HepG2 (cell line): ENCODE measurements around the gene GCNT2. TPM values are rescaled to one million over a fixed set of nuclear protein-coding genes. Genes with fewer than 3 reads are reported as not detected.

Source experiments
- CBX5 ChIP-seq: sonication (generic); formaldehyde crosslinking; IDR thresholded peaks from 2 replicates; pipeline ENCODE4 v1.4.0; 2020; ENCODE audit warnings: missing genetic modification reagents, borderline replicate concordance
- CEBPG ChIP-seq: IDR thresholded peaks from 2 replicates; pipeline ENCODE4 v1.6.1; 2016
- CENPX ChIP-seq: sonication (generic); formaldehyde crosslinking; IDR thresholded peaks from 2 replicates; pipeline ENCODE4 v1.9.0; 2021; ENCODE audit warnings: mild to moderate bottlenecking, missing genetic modification reagents, moderate library complexity
- ETV6 ChIP-seq: sonication (generic); formaldehyde crosslinking; conservative IDR thresholded peaks from 2 replicates; pipeline ENCODE4 v1.4.0; 2020; ENCODE audit warnings: missing genetic modification reagents
- GABPB1 ChIP-seq: IDR thresholded peaks from 2 replicates; pipeline ENCODE4 v1.6.1; 2016; ENCODE audit warnings: mild to moderate bottlenecking, missing genetic modification reagents, moderate library complexity, missing compliant biosample characterization
- GPBP1L1 ChIP-seq: sonication (generic); formaldehyde crosslinking; IDR thresholded peaks from 2 replicates; pipeline ENCODE4 v1.5.0; 2020; ENCODE audit warnings: mild to moderate bottlenecking, missing genetic modification reagents
- HOXA3 ChIP-seq: sonication (generic); formaldehyde crosslinking; IDR thresholded peaks from 2 replicates; pipeline ENCODE4 v1.5.0; 2020; ENCODE audit warnings: missing genetic modification reagents
- JUNB ChIP-seq: sonication (generic); formaldehyde crosslinking; IDR thresholded peaks from 2 replicates; pipeline ENCODE4 v1.8.0; 2022; ENCODE audit warnings: missing genetic modification reagents, mild to moderate bottlenecking, borderline replicate concordance
- MAFF ChIP-seq: IDR thresholded peaks from 2 replicates; pipeline ENCODE4 v1.6.1; 2011; ENCODE audit warnings: low read depth, low read length, improper control_type of control experiment
- NCOR1 ChIP-seq: fragments of 200-600 bp; sonication (generic); IDR thresholded peaks from 2 replicates; pipeline ENCODE4 v1.7.0; 2017; ENCODE audit warnings: antibody characterized with exemption, low read length, borderline replicate concordance
- NFIC ChIP-seq: IDR thresholded peaks from 2 replicates; pipeline ENCODE4 v1.6.1; 2012; ENCODE audit warnings: mild to moderate bottlenecking, low read length, inconsistent platforms
- PLRG1 ChIP-seq: fragments of 450-650 bp; conservative IDR thresholded peaks from 2 replicates; pipeline ENCODE4 v1.6.1; 2016
- TBP ChIP-seq: sonication (generic); formaldehyde crosslinking; IDR thresholded peaks from 2 replicates; pipeline ENCODE4 v1.5.0; 2020; ENCODE audit warnings: missing genetic modification reagents
- THYN1 ChIP-seq: sonication (generic); formaldehyde crosslinking; IDR thresholded peaks from 2 replicates; pipeline ENCODE4 v1.8.1; 2023; ENCODE audit warnings: low read depth, mild to moderate bottlenecking, moderate library complexity, missing genetic modification reagents, borderline replicate concordance
- USF2 ChIP-seq, 2 experiments: sonication (generic) in 1 of 2; formaldehyde crosslinking in 1 of 2; IDR thresholded peaks; 2 replicates each; pipeline versions ENCODE4 v1.5.1 to v1.6.1; 2011 to 2020; ENCODE audit warnings: borderline replicate concordance in 1 of 2, low read depth in 1 of 2, low read length in 1 of 2, mild to moderate bottlenecking in 1 of 2, missing genetic modification reagents in 1 of 2, moderate library complexity in 1 of 2
- WIZ ChIP-seq: sonication (generic); formaldehyde crosslinking; IDR thresholded peaks from 2 replicates; pipeline ENCODE4 v1.5.1; 2020; ENCODE audit warnings: mild to moderate bottlenecking, missing genetic modification reagents
- ZKSCAN8 ChIP-seq: IDR thresholded peaks from 2 replicates; pipeline ENCODE4 v1.6.1; 2016; ENCODE audit warnings: borderline replicate concordance, missing genetic modification reagents, missing compliant biosample characterization
- ZNF256 ChIP-seq: sonication (generic); formaldehyde crosslinking; conservative IDR thresholded peaks from 2 replicates; pipeline ENCODE4 v1.4.0; 2020; ENCODE audit warnings: missing genetic modification reagents
- ZNF383 ChIP-seq: sonication (generic); formaldehyde crosslinking; IDR thresholded peaks from 2 replicates; pipeline ENCODE4 v1.4.0; 2020; ENCODE audit warnings: missing genetic modification reagents, mild to moderate bottlenecking, borderline replicate concordance
- ZNF496 ChIP-seq: sonication (generic); formaldehyde crosslinking; IDR thresholded peaks from 2 replicates; pipeline ENCODE4 v1.8.1; 2023; ENCODE audit warnings: mild to moderate bottlenecking, moderate library complexity, missing genetic modification reagents; ENCODE audit not compliant: insufficient replicate concordance
- polyA plus RNA-seq, 8 experiments: library from polyadenylated mRNA; depleted of rRNA in 3 of 8; stranded (reverse) in 7 of 8; unstranded in 1 of 8; fragments of >200 nt; fragmentation: Illumina TruSeq in 4 of 8; extraction: Trizol in 4 of 8; gene quantifications; 2 replicates each; pipeline versions ENCODE4 v1.2.1 to v1.2.3, GENCODE V29; 2011 to 2016; ENCODE audit warnings: low read depth in 4 of 8, missing spikeins in 1 of 8, mixed read lengths in 1 of 8; ENCODE audit not compliant: insufficient read depth in 1 of 8
- total RNA-seq, 5 experiments: library from RNA; depleted of rRNA; stranded (reverse); fragments of >200 nt; fragmentation: Illumina TruSeq; extraction: Trizol; gene quantifications; 2 replicates each; pipeline ENCODE4 v1.2.3, GENCODE V29; 2016; ENCODE audit warnings: low read depth in 1 of 5
- TF ChIP-seq, protein P1 (sequence below): sonication (generic); formaldehyde crosslinking; IDR thresholded peaks from 2 replicates; pipeline ENCODE4 v1.4.0; 2020; ENCODE audit warnings: missing genetic modification reagents
- TF ChIP-seq, protein P2 (sequence below): sonication (generic); formaldehyde crosslinking; conservative IDR thresholded peaks from 2 replicates; pipeline ENCODE4 v1.8.0; 2022; ENCODE audit warnings: low read depth, missing genetic modification reagents

GCNT2 gene
- total and polyA plus RNA-seq, 2 of the 13 experiments (the other 11 are each of a cell fraction or from before 2014, with no cell fraction given), result 11.8 to 31.9 TPM

GRCh38 chr6:10505529-10505928 lies 15.6 kb upstream of the GCNT2 start (continued):
- no peak for TF ChIP-seq USF2 (IDR thresholded peaks at IDR 0.05; ENCODE audit: low read depth, low read length)
- TF ChIP-seq USF2 (CRISPR knock-in tag; IDR thresholded peaks at IDR 0.05; ENCODE audit: borderline replicate concordance), result no peak
- TF ChIP-seq GABPB1 (CRISPR knock-in tag), result peak; percentile 50; the same call in 1 of the 2 replicates
- TF ChIP-seq CBX5 (CRISPR knock-in tag), result peak; percentile 75; the same call in 1 of the 2 replicates
- TF ChIP-seq ZNF256, result no peak
- no peak for TF ChIP-seq THYN1 (CRISPR knock-in tag)
- no peak for TF ChIP-seq TBP
- TF ChIP-seq, protein P1, sequence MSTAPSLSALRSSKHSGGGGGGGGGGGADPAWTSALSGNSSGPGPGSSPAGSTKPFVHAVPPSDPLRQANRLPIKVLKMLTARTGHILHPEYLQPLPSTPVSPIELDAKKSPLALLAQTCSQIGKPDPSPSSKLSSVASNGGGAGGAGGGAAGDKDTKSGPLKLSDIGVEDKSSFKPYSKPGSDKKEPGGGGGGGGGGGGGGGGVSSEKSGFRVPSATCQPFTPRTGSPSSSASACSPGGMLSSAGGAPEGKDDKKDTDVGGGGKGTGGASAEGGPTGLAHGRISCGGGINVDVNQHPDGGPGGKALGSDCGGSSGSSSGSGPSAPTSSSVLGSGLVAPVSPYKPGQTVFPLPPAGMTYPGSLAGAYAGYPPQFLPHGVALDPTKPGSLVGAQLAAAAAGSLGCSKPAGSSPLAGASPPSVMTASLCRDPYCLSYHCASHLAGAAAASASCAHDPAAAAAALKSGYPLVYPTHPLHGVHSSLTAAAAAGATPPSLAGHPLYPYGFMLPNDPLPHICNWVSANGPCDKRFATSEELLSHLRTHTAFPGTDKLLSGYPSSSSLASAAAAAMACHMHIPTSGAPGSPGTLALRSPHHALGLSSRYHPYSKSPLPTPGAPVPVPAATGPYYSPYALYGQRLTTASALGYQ (CRISPR knock-in tag), result peak; percentile 61; the same call in 1 of the 2 replicates
- TF ChIP-seq ZKSCAN8, result 0 out of 2 replicates have a peak, but pooled peaks have one; percentile 71
- TF ChIP-seq CEBPG, result peak; percentile 95
- TF ChIP-seq ZNF496 (CRISPR knock-in tag), result no peak
- no peak for TF ChIP-seq CENPX (CRISPR knock-in tag)
- peak; percentile 50; the same call in 1 of the 2 replicates for TF ChIP-seq WIZ (CRISPR knock-in tag)
- peak; percentile 83; the same call in 1 of the 2 replicates for TF ChIP-seq NCOR1
- TF ChIP-seq NFIC, result peak; percentile 85
- no peak for TF ChIP-seq PLRG1
- no peak for TF ChIP-seq ETV6
- no peak for TF ChIP-seq JUNB (CRISPR knock-in tag)
- TF ChIP-seq GPBP1L1 (CRISPR knock-in tag), result no peak
- TF ChIP-seq, protein P2, sequence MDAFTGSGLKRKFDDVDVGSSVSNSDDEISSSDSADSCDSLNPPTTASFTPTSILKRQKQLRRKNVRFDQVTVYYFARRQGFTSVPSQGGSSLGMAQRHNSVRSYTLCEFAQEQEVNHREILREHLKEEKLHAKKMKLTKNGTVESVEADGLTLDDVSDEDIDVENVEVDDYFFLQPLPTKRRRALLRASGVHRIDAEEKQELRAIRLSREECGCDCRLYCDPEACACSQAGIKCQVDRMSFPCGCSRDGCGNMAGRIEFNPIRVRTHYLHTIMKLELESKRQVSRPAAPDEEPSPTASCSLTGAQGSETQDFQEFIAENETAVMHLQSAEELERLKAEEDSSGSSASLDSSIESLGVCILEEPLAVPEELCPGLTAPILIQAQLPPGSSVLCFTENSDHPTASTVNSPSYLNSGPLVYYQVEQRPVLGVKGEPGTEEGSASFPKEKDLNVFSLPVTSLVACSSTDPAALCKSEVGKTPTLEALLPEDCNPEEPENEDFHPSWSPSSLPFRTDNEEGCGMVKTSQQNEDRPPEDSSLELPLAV (CRISPR knock-in tag), result no peak
- peak; percentile 11; the same call in 1 of the 2 replicates for TF ChIP-seq MAFF
- no peak for TF ChIP-seq ZNF383
- peak; percentile 59; the same call in 1 of the 2 replicates for TF ChIP-seq HOXA3 (CRISPR knock-in tag)
